Adrenal gland (tissue), 12 donors: Measurements from ENCODE around the gene LY9. TPM values are rescaled to one million over a fixed set of nuclear protein-coding genes. Genes with fewer than 3 reads are reported as not detected.

Source experiments
- DNase-seq, 7 donors: peaks; one replicate each; pipeline ENCODE4 v3.0.0-alpha.2; 2019 to 2020
- H3K27ac ChIP-seq, 5 donors: fragments of 200-600 bp; sonication (generic) in 4 of 5; 1 replicate in 3 of 5; 2 replicates in 2 of 5; pipeline versions ENCODE4 v1.5.1 to v1.8.0; 2016 to 2020; ENCODE audit warnings: mild to moderate bottlenecking in 1 of 5
- H3K27me3 ChIP-seq: fragments of 200-600 bp; 2 replicates; pipeline ENCODE4 v1.8.0; 2021
- H3K36me3 ChIP-seq, 2 donors: fragments of 200-600 bp; replicated peaks in 1 of 2; 1 replicate in 1 of 2; 2 replicates in 1 of 2; pipeline versions ENCODE4 v1.5.1 to v1.8.0; 2018 to 2022
- H3K4me1 ChIP-seq, 2 donors: fragments of 200-600 bp; replicated peaks in 1 of 2; 1 replicate in 1 of 2; 2 replicates in 1 of 2; pipeline versions ENCODE4 v1.5.1 to v1.8.0; 2018 to 2021
- H3K4me3 ChIP-seq, 4 donors: fragments of 200-600 bp; sonication (generic) in 3 of 4; one replicate each; pipeline ENCODE4 v1.5.1; 2016 to 2018
- H3K9me3 ChIP-seq, 3 donors: fragments of 200-600 bp; sonication (generic) in 1 of 3; replicated peaks in 1 of 3; 1 replicate in 2 of 3; 2 replicates in 1 of 3; pipeline versions ENCODE4 v1.5.1 to v1.8.0; 2016 to 2021
- POLR2A ChIP-seq, 2 donors: fragments of 450-650 bp; IDR thresholded peaks; one replicate each; pipeline ENCODE4 v1.6.1; 2017; ENCODE audit warnings: antibody characterized with exemption in 2 of 2, mild to moderate bottlenecking in 2 of 2, moderate library complexity in 1 of 2
- WGBS, 4 donors: extraction: QIAGEN DNeasy Blood & Tissue Kit in 2 of 4; methylation state at CpG; one replicate each; pipeline versions ENCODE4 v1.1.5 to v1.1.7; 2013 to 2017; 5-methylcytosine and 5-hydroxymethylcytosine counted together
- intact Hi-C, 2 donors: fragments of 100-400 bp; cut with DNase I; formaldehyde crosslinking; loops; one replicate each; pipeline versions ENCODE4 v1.14.1 to v1.15.0; 2022 to 2023
- polyA plus RNA-seq, 3 donors: library from polyadenylated mRNA; stranded (reverse); fragments of 200-250 nt in 2 of 3; fragments of 350-450 nt in 1 of 3; fragmentation: Illumina TruSeq in 1 of 3; extraction: RNeasy Lipid Tissue Mini Kit (QIAGEN cat#74804) in 1 of 3; gene quantifications; one replicate each; pipeline ENCODE4 v1.2.3, GENCODE V29; 2013 to 2014
- total RNA-seq, 9 donors: library from RNA; depleted of rRNA in 4 of 9; stranded (reverse); fragments of >200 nt in 4 of 9; fragments of 120-200 nt in 1 of 9; fragmentation: NEBNext Ultra II Directional in 1 of 9; extraction: Animal tissue kit (Norgen Biotek cat#: 25700) in 1 of 9; gene quantifications; one replicate each; pipeline versions ENCODE4 v1.1.0 to v1.2.4, GENCODE V29; 2013 to 2023
- TF ChIP-seq, protein P1 (sequence below), 6 experiments: fragments of 450-650 bp in 4 of 6; fragments of 200-600 bp in 2 of 6; sonication (generic) in 1 of 6; IDR thresholded peaks; 1 replicate in 5 of 6; 2 replicates in 1 of 6; pipeline versions ENCODE4 v1.5.1 to v1.8.0; 2016 to 2021; ENCODE audit warnings: antibody characterized with exemption in 6 of 6, mild to moderate bottlenecking in 2 of 6, moderate library complexity in 1 of 6
- donor health status: healthy with polysubstance abuse.
- donor health status: Bipolar disorder and iron deficiency.
- donor health status: DM: yes; HTN: yes; CAD: no.
- donor health status: DM: no; HTN: no; CAD: no.
- donor health status: DM: no; HTN: no; CAD: no.
- donor health status: DM: yes; HTN: yes; CAD: no.

The LY9 gene
- total and polyA plus RNA-seq, 12 donors: 0.14 to 1.3 (median 0.34) TPM; not detected in 2

DNA sequence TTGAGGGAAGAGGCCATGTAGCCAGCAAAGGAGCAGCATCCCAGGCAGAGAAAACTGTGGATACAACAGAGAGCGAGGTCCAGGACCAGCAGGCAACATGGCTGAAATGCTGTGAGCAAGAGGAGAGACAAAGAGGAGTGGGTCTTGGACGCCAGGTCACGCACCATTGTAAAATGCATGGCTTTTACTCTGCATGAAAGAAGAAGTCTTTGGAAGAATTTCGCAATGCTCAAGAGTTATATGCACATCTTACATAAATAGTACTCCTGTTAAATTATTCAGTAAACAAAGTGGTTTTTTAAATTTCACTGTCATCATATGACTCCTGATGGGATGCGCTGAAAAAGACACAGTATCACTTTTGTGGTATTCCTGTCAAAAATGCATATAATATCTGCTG, 63.2 kb downstream of the LY9 start:
- Histone ChIP-seq H3K27ac (no peak overlapping the region), H3K4me3 (no peak overlapping the region), H3K27me3 (peaks cover 3% of the 10 kb centered on the region), H3K9me3 (no peaks in the 10 kb centered on the region), H3K4me1 (no peaks in the 10 kb centered on the region), H3K36me3 (no peaks in the 10 kb centered on the region)
- intact Hi-C loops: no loop called here
- whole genome bisulfite sequencing, 4 donors: 76 to 88% (median 79%) methylated on average over 5 of the region's 5 CpGs
- no peak for TF ChIP-seq POLR2A (IDR thresholded peaks at IDR 0.05)
- TF ChIP-seq, protein P1, sequence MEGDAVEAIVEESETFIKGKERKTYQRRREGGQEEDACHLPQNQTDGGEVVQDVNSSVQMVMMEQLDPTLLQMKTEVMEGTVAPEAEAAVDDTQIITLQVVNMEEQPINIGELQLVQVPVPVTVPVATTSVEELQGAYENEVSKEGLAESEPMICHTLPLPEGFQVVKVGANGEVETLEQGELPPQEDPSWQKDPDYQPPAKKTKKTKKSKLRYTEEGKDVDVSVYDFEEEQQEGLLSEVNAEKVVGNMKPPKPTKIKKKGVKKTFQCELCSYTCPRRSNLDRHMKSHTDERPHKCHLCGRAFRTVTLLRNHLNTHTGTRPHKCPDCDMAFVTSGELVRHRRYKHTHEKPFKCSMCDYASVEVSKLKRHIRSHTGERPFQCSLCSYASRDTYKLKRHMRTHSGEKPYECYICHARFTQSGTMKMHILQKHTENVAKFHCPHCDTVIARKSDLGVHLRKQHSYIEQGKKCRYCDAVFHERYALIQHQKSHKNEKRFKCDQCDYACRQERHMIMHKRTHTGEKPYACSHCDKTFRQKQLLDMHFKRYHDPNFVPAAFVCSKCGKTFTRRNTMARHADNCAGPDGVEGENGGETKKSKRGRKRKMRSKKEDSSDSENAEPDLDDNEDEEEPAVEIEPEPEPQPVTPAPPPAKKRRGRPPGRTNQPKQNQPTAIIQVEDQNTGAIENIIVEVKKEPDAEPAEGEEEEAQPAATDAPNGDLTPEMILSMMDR (IDR thresholded peaks at IDR 0.05): no peak
- no peak for DNase-seq

DNA sequence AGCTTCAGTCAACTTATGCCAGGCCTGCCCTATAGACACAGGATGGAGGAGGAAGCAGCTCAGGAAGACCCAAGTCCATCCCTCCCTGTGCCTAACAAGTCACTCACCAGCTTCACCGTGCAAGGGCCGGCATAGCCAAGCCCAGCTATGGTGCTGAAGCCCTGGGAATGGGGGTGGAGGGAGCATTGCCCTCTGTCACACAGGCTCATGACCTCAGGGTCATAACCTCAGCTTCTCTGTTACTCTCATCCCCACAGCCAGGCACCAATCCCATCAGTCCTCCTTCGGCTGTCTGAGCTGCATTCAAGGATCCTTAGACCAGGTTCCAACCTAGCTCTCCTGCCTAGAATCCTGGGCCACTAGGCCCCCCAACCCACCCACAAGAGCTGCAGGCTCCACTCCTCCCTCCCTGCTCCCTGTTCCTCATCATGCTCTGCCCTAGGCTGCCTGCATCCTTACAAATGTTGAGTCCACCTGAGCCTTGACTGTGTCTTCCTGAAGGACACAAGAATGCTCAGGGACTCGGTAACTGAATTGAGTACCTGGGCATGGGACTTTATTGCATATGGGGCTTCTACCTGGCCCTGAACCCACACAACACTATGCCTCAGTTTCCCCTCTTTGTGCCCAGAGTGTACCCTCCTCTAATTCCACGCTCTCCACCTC, 65.0 kb downstream of the LY9 start:
- H3K9me3 ChIP-seq: no peaks in the 10 kb centered on the region
- no peak overlapping the region for H3K27ac ChIP-seq
- TF ChIP-seq POLR2A (IDR thresholded peaks at IDR 0.05): no peak
- TF ChIP-seq, protein P1 (IDR thresholded peaks at IDR 0.05): no peak
- H3K4me1 ChIP-seq: no peaks in the 10 kb centered on the region
- DNase-seq: no peak
- 66 to 75% (median 70%) methylated on average over 5 of the region's 5 CpGs for WGBS, 4 donors
- H3K36me3 ChIP-seq: no peaks in the 10 kb centered on the region
- intact Hi-C loops: no loop called here
- H3K27me3 ChIP-seq: peaks cover 3% of the 10 kb centered on the region
- no peak overlapping the region for H3K4me3 ChIP-seq

DNA sequence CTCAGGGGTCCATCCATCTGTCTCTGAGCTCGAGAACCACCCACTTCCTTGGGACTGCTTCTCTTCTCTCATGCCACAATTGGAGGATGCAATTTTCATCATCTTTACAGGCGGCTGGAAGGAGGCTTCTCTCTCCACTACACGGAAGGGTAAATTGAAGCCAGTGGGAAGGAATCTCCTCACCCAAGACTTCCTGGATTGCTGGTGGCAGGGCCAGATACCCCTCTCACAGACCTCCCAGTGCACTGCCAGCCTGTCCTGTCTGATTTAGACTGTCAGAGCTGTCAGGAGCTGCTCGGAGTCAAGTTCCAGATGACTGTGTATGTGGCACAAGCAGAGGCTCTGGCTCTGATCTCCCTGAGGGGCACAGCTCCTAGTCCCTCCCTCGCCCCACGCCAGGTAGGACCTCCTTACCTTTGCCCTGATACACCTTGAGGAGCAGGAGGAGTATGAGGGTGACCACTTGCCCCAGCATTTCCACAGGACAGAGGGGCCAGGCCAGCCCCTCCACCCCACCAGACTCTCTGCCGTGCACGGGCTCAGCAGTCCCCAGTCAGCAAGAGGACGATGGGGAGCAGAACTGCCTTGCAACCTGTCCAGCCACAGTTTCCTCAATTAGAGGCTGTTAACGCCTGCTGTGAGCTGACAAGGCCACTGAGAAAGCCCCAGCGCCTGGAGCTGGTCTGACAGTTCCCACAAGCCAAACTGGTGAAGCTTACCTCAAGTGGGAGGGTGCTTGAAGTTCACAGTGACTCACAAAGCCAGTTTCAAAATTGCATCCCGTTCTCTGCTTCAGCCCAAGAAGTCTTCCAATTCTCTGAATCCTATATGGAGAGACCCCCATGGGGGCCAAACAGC, 66.5 kb downstream of the LY9 start, which contains the start of gene CD244:
CD244 (minus strand) TSS at position 685 of the 858 bp plus-strand sequence; CDS start at position 475, 210 bp downstream.
- no peak within 1 kb of the TSS for H3K4me3 ChIP-seq
- H3K36me3 ChIP-seq: no peaks in the 10 kb centered on the region
- H3K4me1 ChIP-seq: no peaks in the 10 kb centered on the region
- peak within 1 kb of the TSS in 1 of 5 donors; percentile 29 for H3K27ac ChIP-seq
- 45 to 54% (median 47%) methylated on average over 5 to 12 of the region's 12 CpGs for WGBS, 4 donors
- intact Hi-C loops: no loop called here
- no peaks in the 10 kb centered on the region for H3K9me3 ChIP-seq
- TF ChIP-seq POLR2A (IDR thresholded peaks at IDR 0.05): no peak
- TF ChIP-seq, protein P1 (IDR thresholded peaks at IDR 0.05): no peak
- DNase-seq: peak in 4 of 7 donors; percentile 17 to 58 (median 24)
- peaks cover 3% of the 10 kb centered on the region for H3K27me3 ChIP-seq

- H3K27me3 ChIP-seq: peaks cover 3% of the 10 kb centered on the region
- H3K36me3 ChIP-seq: no peaks in the 10 kb centered on the region
- H3K4me3 ChIP-seq: no peak overlapping the region
- TF ChIP-seq, protein P1 (IDR thresholded peaks at IDR 0.05): no peak
- TF ChIP-seq POLR2A (IDR thresholded peaks at IDR 0.05): no peak
- H3K4me1 ChIP-seq: no peaks in the 10 kb centered on the region
- no peak for DNase-seq
- no peaks in the 10 kb centered on the region for H3K9me3 ChIP-seq
- intact Hi-C loops: no loop called here
- WGBS, 4 donors: 76 to 79% (median 77%) methylated on average over 11 of the region's 11 CpGs
- H3K27ac ChIP-seq: peak overlapping the region in 1 of 5 donors; percentile 29
Measured at GRCh38 chr1:160863061-160863773, 67.2 kb downstream of the LY9 start.
